Fibroblast of lung (primary cell): ENCODE measurements around the gene NCK2. TPM values are rescaled to one million over a fixed set of nuclear protein-coding genes. Genes with fewer than 3 reads are reported as not detected.

Experiments used
- DNase-seq, 2 donors: peaks; one replicate each; pipeline versions ENCODE4 v3.0.0 to v3.0.0-alpha.2; 2010; ENCODE audit warnings: low read depth in 2 of 2
- H2AFZ ChIP-seq: 2 replicates; pipeline ENCODE4 v1.5.1; 2012; ENCODE audit warnings: low read length, control low read depth, inconsistent platforms
- H3K27ac ChIP-seq: 2 replicates; pipeline ENCODE4 v1.5.1; 2011; ENCODE audit warnings: low read length, control low read depth; ENCODE audit not compliant: insufficient read depth
- H3K27me3 ChIP-seq: 2 replicates; pipeline ENCODE4 v1.5.1; 2011; ENCODE audit warnings: mild to moderate bottlenecking, low read length; ENCODE audit not compliant: control insufficient read depth, insufficient read depth
- H3K36me3 ChIP-seq: 2 replicates; pipeline ENCODE4 v1.5.1; 2011; ENCODE audit warnings: low read length; ENCODE audit not compliant: control insufficient read depth, insufficient read depth
- H3K4me1 ChIP-seq: 2 replicates; pipeline ENCODE4 v1.5.1; 2011; ENCODE audit warnings: low read length; ENCODE audit not compliant: control insufficient read depth, insufficient read depth; ENCODE audit errors: extremely low read depth
- H3K4me2 ChIP-seq: 2 replicates; pipeline ENCODE4 v1.5.1; 2011; ENCODE audit warnings: low read length, control low read depth; ENCODE audit not compliant: insufficient read depth; ENCODE audit errors: extremely low read depth
- H3K4me3 ChIP-seq, 4 experiments: fragments of 200-600 bp in 1 of 4; sonication (generic) in 1 of 4; replicated peaks in 1 of 4; 2 replicates each; pipeline ENCODE4 v1.5.1; 2011 to 2016; ENCODE audit warnings: low read length in 4 of 4, low read depth in 3 of 4, mild to moderate bottlenecking in 3 of 4, control low read depth in 2 of 4, inconsistent platforms in 1 of 4, mixed read lengths in 1 of 4; ENCODE audit not compliant: insufficient read depth in 1 of 4; ENCODE audit errors: control extremely low read depth in 1 of 4
- H3K79me2 ChIP-seq: 2 replicates; pipeline ENCODE4 v1.5.1; 2012; ENCODE audit warnings: mild to moderate bottlenecking, low read length, inconsistent platforms; ENCODE audit not compliant: control insufficient read depth, insufficient read depth
- H3K9ac ChIP-seq: 2 replicates; pipeline ENCODE4 v1.5.1; 2011; ENCODE audit warnings: mild to moderate bottlenecking, low read length, control low read depth; ENCODE audit not compliant: insufficient read depth
- H3K9me3 ChIP-seq: 2 replicates; pipeline ENCODE4 v1.5.1; 2012; ENCODE audit warnings: low read depth, low read length; ENCODE audit not compliant: control insufficient read depth, insufficient read depth
- H4K20me1 ChIP-seq: 2 replicates; pipeline ENCODE4 v1.5.1; 2011; ENCODE audit warnings: low read length; ENCODE audit not compliant: control insufficient read depth, insufficient read depth; ENCODE audit errors: extremely low read depth
- EZH2 ChIP-seq: IDR thresholded peaks from 2 replicates; pipeline ENCODE4 v1.5.1; 2012; ENCODE audit warnings: low read length, control low read depth, mild to moderate bottlenecking; ENCODE audit errors: missing control alignments
- polyA plus RNA-seq, 2 donors: library from polyadenylated mRNA; depleted of rRNA in 1 of 2; stranded (reverse) in 1 of 2; unstranded in 1 of 2; fragments of >200 nt; gene quantifications; 2 replicates each; pipeline ENCODE4 v1.2.1, GENCODE V29; 2011 to 2012; ENCODE audit warnings: missing spikeins in 1 of 2
- total RNA-seq: library from RNA; depleted of rRNA; stranded (reverse); fragments of >200 nt; gene quantifications from 2 replicates; pipeline ENCODE4 v1.2.1, GENCODE V29; 2014
- TF ChIP-seq, protein P1 (sequence below), 2 donors: IDR thresholded peaks in 1 of 2; conservative IDR thresholded peaks in 1 of 2; 1 replicate in 1 of 2; 2 replicates in 1 of 2; pipeline ENCODE4 v1.5.1; 2011 to 2012; ENCODE audit warnings: low read length in 2 of 2, control low read depth in 1 of 2, inconsistent platforms in 1 of 2, low read depth in 1 of 2, mild to moderate bottlenecking in 1 of 2

Gene NCK2
- total and polyA plus RNA-seq, 2 donors (not counting 1 experiment from before 2014, with no cell fraction given): 25.4 to 51.3 TPM

DNA sequence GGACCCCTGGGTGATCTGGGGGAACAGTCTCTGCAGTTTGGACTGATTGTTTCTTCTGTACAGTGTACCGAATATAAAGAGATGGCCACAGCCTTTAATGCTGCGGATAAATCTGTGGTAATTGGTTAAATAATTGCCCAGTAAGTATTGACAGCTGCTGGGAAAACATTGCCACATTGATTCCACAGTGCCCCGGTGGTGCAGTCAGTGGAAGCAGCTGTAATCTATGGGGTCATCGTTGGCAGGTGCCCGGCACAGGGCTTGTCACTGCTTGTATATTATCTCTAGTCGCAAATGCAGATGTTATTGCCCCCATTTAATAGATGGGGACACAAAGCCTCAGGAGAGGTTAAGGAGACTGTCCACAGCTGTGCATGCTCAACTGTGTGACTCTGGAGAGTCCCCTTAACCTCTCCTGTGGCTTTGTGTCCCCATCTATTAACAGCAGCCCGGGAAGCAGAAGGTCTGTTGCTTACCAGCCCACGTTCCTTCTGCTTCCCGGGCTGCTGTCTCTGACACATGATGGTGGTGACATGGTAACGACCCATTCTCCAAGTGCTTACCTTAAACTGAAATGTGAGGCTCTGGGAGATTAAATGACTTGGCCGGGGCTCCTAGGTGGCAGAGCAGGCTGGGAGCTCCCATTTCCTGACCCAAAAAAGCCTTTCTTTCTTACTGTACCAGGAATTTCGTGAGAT, 76.9 kb downstream of the NCK2 start:
- Histone ChIP-seq H3K27me3 (no peaks in the 10 kb centered on the region), H3K79me2 (no peaks in the 10 kb centered on the region), H3K4me2 (no peak overlapping the region), H4K20me1 (no peaks in the 10 kb centered on the region), H3K27ac (no peak overlapping the region), H3K36me3 (no peaks in the 10 kb centered on the region), H3K9ac (no peak overlapping the region), H3K4me3 (no peak overlapping the region), H3K9me3 (no peaks in the 10 kb centered on the region), H2AFZ (no peak overlapping the region), H3K4me1 (peaks cover 4% of the 10 kb centered on the region)
- TF ChIP-seq, protein P1, sequence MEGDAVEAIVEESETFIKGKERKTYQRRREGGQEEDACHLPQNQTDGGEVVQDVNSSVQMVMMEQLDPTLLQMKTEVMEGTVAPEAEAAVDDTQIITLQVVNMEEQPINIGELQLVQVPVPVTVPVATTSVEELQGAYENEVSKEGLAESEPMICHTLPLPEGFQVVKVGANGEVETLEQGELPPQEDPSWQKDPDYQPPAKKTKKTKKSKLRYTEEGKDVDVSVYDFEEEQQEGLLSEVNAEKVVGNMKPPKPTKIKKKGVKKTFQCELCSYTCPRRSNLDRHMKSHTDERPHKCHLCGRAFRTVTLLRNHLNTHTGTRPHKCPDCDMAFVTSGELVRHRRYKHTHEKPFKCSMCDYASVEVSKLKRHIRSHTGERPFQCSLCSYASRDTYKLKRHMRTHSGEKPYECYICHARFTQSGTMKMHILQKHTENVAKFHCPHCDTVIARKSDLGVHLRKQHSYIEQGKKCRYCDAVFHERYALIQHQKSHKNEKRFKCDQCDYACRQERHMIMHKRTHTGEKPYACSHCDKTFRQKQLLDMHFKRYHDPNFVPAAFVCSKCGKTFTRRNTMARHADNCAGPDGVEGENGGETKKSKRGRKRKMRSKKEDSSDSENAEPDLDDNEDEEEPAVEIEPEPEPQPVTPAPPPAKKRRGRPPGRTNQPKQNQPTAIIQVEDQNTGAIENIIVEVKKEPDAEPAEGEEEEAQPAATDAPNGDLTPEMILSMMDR (conservative IDR thresholded peaks at IDR 0.05 in 1 of 2, IDR thresholded peaks at IDR 0.05 in 1 of 2; ENCODE audit: low read depth in 1 of 2, low read length in 2 of 2): no peak
- TF ChIP-seq EZH2: no peak
- no peak for DNase-seq

DNA sequence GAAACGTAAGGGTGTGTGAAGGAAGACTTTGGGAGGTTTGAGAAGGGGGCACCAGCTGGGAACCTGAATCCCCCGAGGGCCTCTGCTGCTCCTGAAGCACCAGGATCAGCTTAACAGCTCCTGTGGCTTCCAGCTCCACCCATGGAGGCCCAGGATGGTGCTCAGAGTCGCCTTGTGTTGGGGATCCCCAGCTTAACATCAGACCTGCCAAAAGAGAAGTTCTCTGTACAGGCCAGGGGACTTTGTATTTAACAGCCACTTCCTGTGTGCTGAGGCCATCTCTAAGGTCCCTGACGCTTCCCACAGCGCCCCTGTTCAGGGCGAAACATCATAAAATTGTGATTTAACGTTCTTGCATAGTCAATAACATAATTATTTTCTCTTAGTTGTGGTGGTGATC, 77.5 kb downstream of the NCK2 start:
- no peak overlapping the region for H3K27ac ChIP-seq
- no peaks in the 10 kb centered on the region for H3K36me3 ChIP-seq
- H3K27me3 ChIP-seq: no peaks in the 10 kb centered on the region
- DNase-seq: no peak
- H3K4me3 ChIP-seq: no peak overlapping the region
- H3K9ac ChIP-seq: no peak overlapping the region
- H3K4me2 ChIP-seq: no peak overlapping the region
- no peak for TF ChIP-seq EZH2
- TF ChIP-seq, protein P1 (conservative IDR thresholded peaks at IDR 0.05 in 1 of 2, IDR thresholded peaks at IDR 0.05 in 1 of 2; ENCODE audit: low read depth in 1 of 2, low read length in 2 of 2): no peak
- no peaks in the 10 kb centered on the region for H3K79me2 ChIP-seq
- no peak overlapping the region for H2AFZ ChIP-seq
- H3K9me3 ChIP-seq: no peaks in the 10 kb centered on the region
- H4K20me1 ChIP-seq: no peaks in the 10 kb centered on the region
- peaks cover 4% of the 10 kb centered on the region for H3K4me1 ChIP-seq

DNA sequence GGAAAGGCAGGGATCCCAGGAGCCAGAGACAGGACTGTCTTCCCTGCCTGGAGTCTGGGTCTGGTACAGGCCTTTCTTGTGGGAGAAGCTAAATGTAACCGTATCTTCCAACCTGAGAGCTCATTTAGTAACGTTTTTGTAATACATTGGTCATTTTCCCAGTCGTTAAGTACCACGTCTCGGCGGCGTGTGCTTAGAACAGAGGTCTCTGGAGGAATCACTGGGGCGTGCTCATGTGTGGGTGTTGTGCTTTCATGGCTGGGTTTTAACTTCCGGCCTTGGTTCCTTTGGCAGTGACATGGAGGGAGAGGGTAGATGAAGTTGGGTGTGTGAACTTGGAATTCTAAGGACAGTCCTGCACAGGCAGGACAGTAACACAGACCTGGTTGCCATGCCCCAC, 79.7 kb downstream of the NCK2 start:
- Histone ChIP-seq H3K9me3 (no peaks in the 10 kb centered on the region), H3K4me3 (no peak overlapping the region), H3K36me3 (no peaks in the 10 kb centered on the region), H3K4me2 (no peak overlapping the region), H3K79me2 (no peaks in the 10 kb centered on the region), H4K20me1 (no peaks in the 10 kb centered on the region), H3K27ac (no peak overlapping the region), H3K27me3 (no peaks in the 10 kb centered on the region), H2AFZ (no peak overlapping the region), H3K4me1 (peaks cover 4% of the 10 kb centered on the region), H3K9ac (no peak overlapping the region)
- TF ChIP-seq EZH2: no peak
- no peak for DNase-seq
